Testis (tissue), 2 donors: ENCODE data around the gene ECI1.

ENCODE experiments used
- POLR2A ChIP-seq: fragments of 450-650 bp; IDR thresholded peaks from one replicate; pipeline ENCODE4 v1.6.1; 2017; ENCODE audit warnings: antibody characterized with exemption, mild to moderate bottlenecking, moderate library complexity
- TF ChIP-seq, protein P1 (sequence below), 3 experiments: fragments of 450-650 bp in 2 of 3; fragments of 200-600 bp in 1 of 3; sonication (generic) in 1 of 3; IDR thresholded peaks; one replicate each; pipeline ENCODE4 v1.5.1; 2016 to 2019; ENCODE audit warnings: antibody characterized with exemption in 3 of 3, mild to moderate bottlenecking in 2 of 3, moderate library complexity in 1 of 3

DNA sequence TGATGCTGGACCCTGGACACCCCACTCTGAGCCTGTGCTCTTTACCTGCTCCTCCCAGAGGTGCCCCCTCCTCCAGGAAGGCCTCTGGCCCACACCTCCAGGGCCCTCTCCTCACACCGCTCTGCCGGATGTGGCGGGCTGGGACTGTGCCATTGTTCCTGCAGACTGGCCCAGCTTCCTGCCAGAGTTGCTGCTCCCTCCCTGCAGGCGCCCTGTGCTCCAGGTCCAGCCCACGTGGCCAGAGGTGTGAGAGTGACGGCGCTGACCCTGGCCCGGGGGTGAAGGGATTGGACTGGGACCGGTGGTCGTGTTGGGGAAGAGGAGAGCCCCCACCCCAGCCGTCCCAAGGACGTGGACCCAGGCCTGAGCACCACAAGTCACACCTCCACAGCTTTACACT lies 22.3 kb downstream of the ECI1 start:
- TF ChIP-seq POLR2A: no peak
- TF ChIP-seq, protein P1, sequence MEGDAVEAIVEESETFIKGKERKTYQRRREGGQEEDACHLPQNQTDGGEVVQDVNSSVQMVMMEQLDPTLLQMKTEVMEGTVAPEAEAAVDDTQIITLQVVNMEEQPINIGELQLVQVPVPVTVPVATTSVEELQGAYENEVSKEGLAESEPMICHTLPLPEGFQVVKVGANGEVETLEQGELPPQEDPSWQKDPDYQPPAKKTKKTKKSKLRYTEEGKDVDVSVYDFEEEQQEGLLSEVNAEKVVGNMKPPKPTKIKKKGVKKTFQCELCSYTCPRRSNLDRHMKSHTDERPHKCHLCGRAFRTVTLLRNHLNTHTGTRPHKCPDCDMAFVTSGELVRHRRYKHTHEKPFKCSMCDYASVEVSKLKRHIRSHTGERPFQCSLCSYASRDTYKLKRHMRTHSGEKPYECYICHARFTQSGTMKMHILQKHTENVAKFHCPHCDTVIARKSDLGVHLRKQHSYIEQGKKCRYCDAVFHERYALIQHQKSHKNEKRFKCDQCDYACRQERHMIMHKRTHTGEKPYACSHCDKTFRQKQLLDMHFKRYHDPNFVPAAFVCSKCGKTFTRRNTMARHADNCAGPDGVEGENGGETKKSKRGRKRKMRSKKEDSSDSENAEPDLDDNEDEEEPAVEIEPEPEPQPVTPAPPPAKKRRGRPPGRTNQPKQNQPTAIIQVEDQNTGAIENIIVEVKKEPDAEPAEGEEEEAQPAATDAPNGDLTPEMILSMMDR (IDR thresholded peaks at IDR 0.05): no peak
